HCT116 (cell line): Measurements from ENCODE around the gene UMPS.

Source experiments
- MAX ChIP-seq: IDR thresholded peaks from 2 replicates; pipeline ENCODE4 v1.6.1; 2012
- POLR2A ChIP-seq: IDR thresholded peaks from 2 replicates; pipeline ENCODE4 v1.7.0; 2011; ENCODE audit warnings: borderline replicate concordance; ENCODE audit not compliant: insufficient read depth, insufficient read length; ENCODE audit errors: extremely low read depth
- TF ChIP-seq, protein P1 (sequence below), 3 experiments: fragments of 200-600 bp in 1 of 3; sonication (generic) in 1 of 3; IDR thresholded peaks in 2 of 3; conservative IDR thresholded peaks in 1 of 3; 2 replicates each; pipeline ENCODE4 v1.5.1; 2012 to 2017; ENCODE audit warnings: low read depth in 2 of 3, low read length in 2 of 3, antibody characterized with exemption in 1 of 3, borderline replicate concordance in 1 of 3, control low read depth in 1 of 3, mild to moderate bottlenecking in 1 of 3, mixed read lengths in 1 of 3, mixed run types in 1 of 3, moderate library complexity in 1 of 3; ENCODE audit not compliant: insufficient read depth in 1 of 3

GRCh38 chr3:124697302-124697701, 33.0 kb upstream of the UMPS start:
- TF ChIP-seq MAX (no peak), POLR2A (no peak)
- TF ChIP-seq, protein P1, sequence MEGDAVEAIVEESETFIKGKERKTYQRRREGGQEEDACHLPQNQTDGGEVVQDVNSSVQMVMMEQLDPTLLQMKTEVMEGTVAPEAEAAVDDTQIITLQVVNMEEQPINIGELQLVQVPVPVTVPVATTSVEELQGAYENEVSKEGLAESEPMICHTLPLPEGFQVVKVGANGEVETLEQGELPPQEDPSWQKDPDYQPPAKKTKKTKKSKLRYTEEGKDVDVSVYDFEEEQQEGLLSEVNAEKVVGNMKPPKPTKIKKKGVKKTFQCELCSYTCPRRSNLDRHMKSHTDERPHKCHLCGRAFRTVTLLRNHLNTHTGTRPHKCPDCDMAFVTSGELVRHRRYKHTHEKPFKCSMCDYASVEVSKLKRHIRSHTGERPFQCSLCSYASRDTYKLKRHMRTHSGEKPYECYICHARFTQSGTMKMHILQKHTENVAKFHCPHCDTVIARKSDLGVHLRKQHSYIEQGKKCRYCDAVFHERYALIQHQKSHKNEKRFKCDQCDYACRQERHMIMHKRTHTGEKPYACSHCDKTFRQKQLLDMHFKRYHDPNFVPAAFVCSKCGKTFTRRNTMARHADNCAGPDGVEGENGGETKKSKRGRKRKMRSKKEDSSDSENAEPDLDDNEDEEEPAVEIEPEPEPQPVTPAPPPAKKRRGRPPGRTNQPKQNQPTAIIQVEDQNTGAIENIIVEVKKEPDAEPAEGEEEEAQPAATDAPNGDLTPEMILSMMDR (IDR thresholded peaks at IDR 0.05 in 2 of 3, conservative IDR thresholded peaks at IDR 0.05 in 1 of 3; ENCODE audit: borderline replicate concordance in 1 of 3, insufficient read depth in 1 of 3, low read depth in 2 of 3, low read length in 2 of 3) = no peak
